HCT116 (cell line): ENCODE measurements around the gene ACTL7A. TPM values are rescaled to one million over a fixed set of nuclear protein-coding genes. Genes with fewer than 3 reads are reported as not detected.

Experiments used
- ATAC-seq: fragments of 200-7000 bp; cut with Tn5 transposase; 2 replicates; pipeline ENCODE4 v1.9.1; 2020; ENCODE audit warnings: mild to moderate bottlenecking, moderate library complexity
- BruUV-seq: library from RNA; stranded (reverse); fragments of 400-500 nt; replicated peaks from 2 replicates; lab custom pipeline; 2021; lab: Mats Ljungman, UMichigan
- CTCF ChIA-PET: fragments of 300-600 bp; sonication (Branson Sonifier 250); formaldehyde crosslinking; loops from one replicate; lab custom pipeline; 2021; ENCODE audit warnings: antibody characterized with exemption; lab: Charles Lee
- POLR2A ChIA-PET: fragments of 300-600, 350-600 bp; sonication (Branson Sonifier 250); formaldehyde crosslinking; loops from one replicate; lab custom pipeline; 2021; ENCODE audit warnings: antibody characterized with exemption; lab: Charles Lee
- RAD21 ChIA-PET, 2 experiments: fragments of 300-600 bp; sonication (Branson Sonifier 250); formaldehyde crosslinking; loops; one replicate each; lab custom pipeline; 2023; ENCODE audit warnings: low total read pairs in 2 of 2; ENCODE audit not compliant: uncharacterized antibody in 2 of 2, unreplicated experiment in 2 of 2, low non-redundant PET in 1 of 2; lab: Charles Lee
- DNase-seq: peaks from one replicate; pipeline ENCODE4 v3.0.0-alpha.2; 2010; ENCODE audit warnings: low read depth, low spot score
- H2AFZ ChIP-seq: fragments of 200-600 bp; shearing (Covaris generic), sonication (generic); 2 replicates; pipeline ENCODE4 v1.6.1; 2017; ENCODE audit warnings: low read depth, mixed run types, mixed read lengths, antibody characterized with exemption, low read length; ENCODE audit not compliant: poor library complexity, severe bottlenecking
- H3K27ac ChIP-seq: 2 replicates; pipeline ENCODE4 v1.5.1; 2012; ENCODE audit warnings: low read depth, low read length
- H3K27me3 ChIP-seq: fragments of 200-600 bp; sonication (generic); 2 replicates; pipeline ENCODE4 v1.6.1; 2016; ENCODE audit warnings: mixed run types, low read length, mixed read lengths; ENCODE audit not compliant: insufficient read depth
- H3K36me3 ChIP-seq, 2 experiments: fragments of 200-500 bp in 1 of 2; fragments of 200-600 bp in 1 of 2; sonication (Bioruptor generic) in 1 of 2; sonication (generic) in 1 of 2; 2 replicates each; pipeline versions ENCODE4 v1.5.1 to v1.6.1; 2014 to 2016; ENCODE audit warnings: low read length in 2 of 2, inconsistent platforms in 1 of 2, mixed read lengths in 1 of 2, mixed run types in 1 of 2; ENCODE audit not compliant: insufficient read depth in 2 of 2, control insufficient read depth in 1 of 2
- H3K4me1 ChIP-seq, 2 experiments: fragments of 200-600 bp in 1 of 2; sonication (generic) in 1 of 2; 2 replicates each; pipeline versions ENCODE4 v1.5.1 to v1.6.1; 2012 to 2017; ENCODE audit warnings: low read length in 2 of 2, inconsistent platforms in 1 of 2, mild to moderate bottlenecking in 1 of 2, mixed read lengths in 1 of 2, mixed run types in 1 of 2, moderate library complexity in 1 of 2; ENCODE audit not compliant: insufficient read depth in 2 of 2, control insufficient read depth in 1 of 2
- H3K4me2 ChIP-seq: fragments of 200-600 bp; sonication (generic); 2 replicates; pipeline ENCODE4 v1.6.1; 2017; ENCODE audit warnings: mixed run types, low read length, mixed read lengths
- H3K4me3 ChIP-seq, 2 experiments: fragments of 200-600 bp in 1 of 2; sonication (generic) in 1 of 2; replicated peaks in 1 of 2; 2 replicates each; pipeline ENCODE4 v1.5.1; 2011 to 2016; ENCODE audit warnings: low read length in 2 of 2, control low read depth in 1 of 2, low read depth in 1 of 2, mild to moderate bottlenecking in 1 of 2, mixed read lengths in 1 of 2, mixed run types in 1 of 2
- H3K79me2 ChIP-seq: fragments of 200-600 bp; sonication (generic); 2 replicates; pipeline ENCODE4 v1.6.1; 2017; ENCODE audit warnings: mild to moderate bottlenecking, mixed run types, low read length, moderate library complexity, mixed read lengths; ENCODE audit not compliant: insufficient read depth
- H3K9ac ChIP-seq: fragments of 200-600 bp; sonication (generic); 2 replicates; pipeline ENCODE4 v1.6.1; 2016; ENCODE audit warnings: low read length, mixed read lengths
- H3K9me2 ChIP-seq: fragments of 200-600 bp; sonication (generic), shearing (Covaris generic); 2 replicates; pipeline ENCODE4 v1.6.1; 2017; ENCODE audit warnings: mixed run types, mild to moderate bottlenecking, moderate library complexity; ENCODE audit not compliant: insufficient read depth
- H3K9me3 ChIP-seq, 2 experiments: fragments of 200-500 bp in 1 of 2; fragments of 200-600 bp in 1 of 2; sonication (Bioruptor generic) in 1 of 2; sonication (generic) in 1 of 2; 2 replicates each; pipeline ENCODE4 v1.6.1; 2014 to 2017; ENCODE audit warnings: low read length in 2 of 2, mixed read lengths in 2 of 2, inconsistent platforms in 1 of 2, low read depth in 1 of 2, mild to moderate bottlenecking in 1 of 2, mixed run types in 1 of 2, moderate library complexity in 1 of 2; ENCODE audit not compliant: control insufficient read depth in 1 of 2, insufficient read depth in 1 of 2
- H4K20me1 ChIP-seq: fragments of 200-600 bp; sonication (generic), shearing (Covaris generic); 2 replicates; pipeline ENCODE4 v1.6.1; 2017; ENCODE audit warnings: mixed run types, mild to moderate bottlenecking, moderate library complexity; ENCODE audit not compliant: insufficient read depth
- ATF3 ChIP-seq: IDR thresholded peaks from 2 replicates; pipeline ENCODE4 v1.6.1; 2012
- CEBPB ChIP-seq: IDR thresholded peaks from 2 replicates; pipeline ENCODE4 v1.6.1; 2012; ENCODE audit warnings: low read depth
- EZH2phosphoT487 ChIP-seq: fragments of 200-600 bp; IDR thresholded peaks from 2 replicates; pipeline ENCODE4 v1.6.1; 2018; ENCODE audit warnings: antibody characterized with exemption, borderline replicate concordance
- FOSL1 ChIP-seq: IDR thresholded peaks from 2 replicates; pipeline ENCODE4 v1.6.1; 2012; ENCODE audit warnings: low read depth
- JUND ChIP-seq: IDR thresholded peaks from 2 replicates; pipeline ENCODE4 v1.6.1; 2012
- MAX ChIP-seq: IDR thresholded peaks from 2 replicates; pipeline ENCODE4 v1.6.1; 2012
- REST ChIP-seq: IDR thresholded peaks from 2 replicates; pipeline ENCODE4 v1.6.1; 2012; ENCODE audit warnings: low read depth
- SIN3A ChIP-seq: IDR thresholded peaks from 2 replicates; pipeline ENCODE4 v1.6.1; 2012; ENCODE audit warnings: low read depth
- SP1 ChIP-seq: IDR thresholded peaks from 2 replicates; pipeline ENCODE4 v1.6.1; 2012; ENCODE audit warnings: low read depth
- TCF7L2 ChIP-seq: IDR thresholded peaks from 2 replicates; pipeline ENCODE4 v1.7.0; 2011; ENCODE audit warnings: borderline replicate concordance, inconsistent platforms; ENCODE audit not compliant: insufficient read depth, insufficient read length; ENCODE audit errors: extremely low read depth
- YY1 ChIP-seq: IDR thresholded peaks from 2 replicates; pipeline ENCODE4 v1.6.1; 2011; ENCODE audit warnings: low read length, low read depth, moderate library complexity, mild to moderate bottlenecking; ENCODE audit not compliant: insufficient replicate concordance; ENCODE audit errors: extremely low read depth
- ZNF274 ChIP-seq: fragments of 200-500 bp; sonication (Bioruptor generic); IDR thresholded peaks from 2 replicates; pipeline ENCODE4 v1.6.1; 2014; ENCODE audit warnings: mild to moderate bottlenecking, low read depth, low read length, inconsistent platforms
- intact Hi-C: fragments of 100-400 bp; cut with micrococcal nuclease; formaldehyde crosslinking; loops from 2 replicates; pipeline ENCODE4 v1.10.0; 2022
- total RNA-seq: library from RNA; stranded (reverse); gene quantifications from one replicate; pipeline ENCODE4 v1.2.1, GENCODE V29; 2021; ENCODE audit not compliant: unreplicated experiment

ACTL7A gene
- total RNA-seq, 1 experiment from 2014 or later, result not detected

GRCh38 chr9:108905494-108905893 lies 43.4 kb downstream of the ACTL7A start:
- intact Hi-C loops, result no loop called here
- no peak overlapping the region for H3K9ac ChIP-seq
- TF ChIP-seq YY1 (no peak), ATF3 (no peak), EZH2phosphoT487 (no peak), CEBPB (no peak), TCF7L2 (no peak), SP1 (no peak), FOSL1 (no peak), JUND (no peak), REST (no peak), SIN3A (no peak), ZNF274 (no peak), MAX (no peak)
- H3K9me2 ChIP-seq, result no peaks in the 10 kb centered on the region
- no peak overlapping the region for H3K27ac ChIP-seq
- no peaks in the 10 kb centered on the region for H3K79me2 ChIP-seq
- ChIA-PET CTCF (no interaction called here), RAD21 (no interaction called here), POLR2A (no interaction called here)
- no peak for DNase-seq
- no TSS peak for BruUV-seq
- H3K27me3 ChIP-seq, result no peaks in the 10 kb centered on the region
- H4K20me1 ChIP-seq, result no peaks in the 10 kb centered on the region
- no peak overlapping the region for H2AFZ ChIP-seq
- ATAC-seq, result no peak
- H3K36me3 ChIP-seq, result peaks cover 45% of the 10 kb centered on the region in 2 experiments
- no peak overlapping the region for H3K4me2 ChIP-seq
- H3K4me1 ChIP-seq, result no peaks in the 10 kb centered on the region
- no peak overlapping the region for H3K4me3 ChIP-seq
- H3K9me3 ChIP-seq, result no peaks in the 10 kb centered on the region
